ENCODE measurements around the gene CNPY1. TPM values are rescaled to one million over a fixed set of nuclear protein-coding genes. Genes with fewer than 3 reads are reported as not detected.
"Not testable (repeated sequence)": the region's sequence is repeated elsewhere in the genome, so short reads cannot be mapped to it uniquely, and the experiment has no call there.

The CNPY1 gene
- total RNA-seq, 5 donors from 2014 or later (not counting 1 experiment from before 2014, with no cell fraction given): not detected

DNA sequence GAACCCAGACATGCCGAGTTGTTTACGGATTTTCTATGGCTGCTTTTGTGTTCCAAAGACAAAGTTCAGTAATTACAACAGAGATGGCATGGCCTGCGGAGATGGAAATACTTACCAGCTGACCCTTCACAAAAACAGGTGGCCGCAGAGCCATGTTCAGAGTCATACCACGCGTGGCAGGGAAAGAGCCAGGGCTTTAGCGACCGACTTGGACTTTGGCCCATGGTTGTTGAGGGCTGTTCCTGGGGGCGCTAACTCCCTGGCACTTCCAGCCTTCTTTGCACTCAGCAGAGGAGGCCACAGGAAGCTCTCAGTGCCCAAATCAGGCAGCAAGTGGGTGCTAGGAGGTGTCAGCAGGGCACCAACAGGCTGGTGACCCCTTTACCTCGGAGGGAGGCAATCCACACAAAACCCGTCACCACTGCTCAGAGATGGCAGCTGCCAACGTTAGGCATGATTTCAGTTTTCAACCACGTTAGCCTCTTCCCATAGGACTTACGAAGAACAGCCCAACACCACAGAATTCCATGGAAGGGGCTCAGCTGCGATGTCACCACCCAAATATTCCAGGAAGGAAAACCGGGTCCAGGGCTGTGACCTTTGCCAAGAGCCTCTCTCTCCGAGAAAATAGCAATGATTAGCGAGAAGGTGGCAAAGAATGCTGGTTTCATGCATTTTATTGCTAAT is 21.4 kb upstream of the CNPY1 start:
- Mint-ChIP-seq H3K27me3 (peaks cover 7 to 8% of the 10 kb centered on the region in 2 donors), H3K36me3 (no peaks in the 10 kb centered on the region), H3K4me3 (no peak overlapping the region), H3K27ac (no peak overlapping the region), H3K9me3 (no peaks in the 10 kb centered on the region), H3K4me1 (no peaks in the 10 kb centered on the region)
- CTCF ChIA-PET: no interaction called here
- POLR2A ChIA-PET: no interaction called here
- no peak for ATAC-seq (replicated peaks in 1 of 4)
- Histone ChIP-seq H3K9me3 (no peaks in the 10 kb centered on the region), H3K4me1 (ENCODE audit: control insufficient read depth in 1 of 2, extremely low read depth in 1 of 2, insufficient read depth in 2 of 2, low read length in 2 of 2) (no peaks in the 10 kb centered on the region), H3K27me3 (replicated peaks in 1 of 2; ENCODE audit: control insufficient read depth in 2 of 2, extremely low read depth in 1 of 2, insufficient read depth in 2 of 2, low read length in 1 of 2) (peaks cover 0 to 8% of the 10 kb centered on the region in 2 experiments), H3K27ac (ENCODE audit: low read length) (no peak overlapping the region), H3K4me3 (ENCODE audit: control insufficient read depth in 1 of 2, extremely low read depth in 1 of 2, low read length in 1 of 2) (no peak overlapping the region), H3K36me3 (ENCODE audit: control insufficient read depth in 2 of 2, extremely low read depth in 1 of 2, insufficient read depth in 1 of 2, low read length in 1 of 2) (no peaks in the 10 kb centered on the region)
- no peak for DNase-seq
- WGBS (ENCODE audit: insufficient coverage): 91% methylated on average over 14 of the region's 18 CpGs

- Mint-ChIP-seq H3K27me3 (peaks cover 0 to 7% of the 10 kb centered on the region in 2 donors), H3K4me3 (no peak overlapping the region), H3K27ac (no peak overlapping the region), H3K36me3 (no peaks in the 10 kb centered on the region), H3K4me1 (no peaks in the 10 kb centered on the region), H3K9me3 (no peaks in the 10 kb centered on the region)
- Histone ChIP-seq H3K4me1 (ENCODE audit: control insufficient read depth in 1 of 2, extremely low read depth in 1 of 2, insufficient read depth in 2 of 2, low read length in 2 of 2) (no peaks in the 10 kb centered on the region), H3K27me3 (replicated peaks in 1 of 2; ENCODE audit: control insufficient read depth in 2 of 2, extremely low read depth in 1 of 2, insufficient read depth in 2 of 2, low read length in 1 of 2) (peaks cover 0 to 4% of the 10 kb centered on the region in 2 experiments), H3K9me3 (no peaks in the 10 kb centered on the region), H3K4me3 (ENCODE audit: control insufficient read depth in 1 of 2, extremely low read depth in 1 of 2, low read length in 1 of 2) (no peak overlapping the region), H3K36me3 (ENCODE audit: control insufficient read depth in 2 of 2, extremely low read depth in 1 of 2, insufficient read depth in 1 of 2, low read length in 1 of 2) (no peaks in the 10 kb centered on the region), H3K27ac (ENCODE audit: low read length) (no peak overlapping the region)
- no peak for DNase-seq
- WGBS (ENCODE audit: insufficient coverage): 90% methylated on average over 21 of the region's 31 CpGs
- ChIA-PET CTCF (no interaction called here), POLR2A (no interaction called here)
- ATAC-seq (replicated peaks in 1 of 4): no peak
Measured at GRCh38 chr7:155566011-155566836, 19.9 kb upstream of the CNPY1 start.

GRCh38 chr7:155565596-155565995 is 19.2 kb upstream of the CNPY1 start:
- DNase-seq (no peak), ATAC-seq (replicated peaks in 1 of 4) (no peak)
- Histone ChIP-seq H3K4me3 (ENCODE audit: control insufficient read depth in 1 of 2, extremely low read depth in 1 of 2, low read length in 1 of 2) (no peak overlapping the region), H3K27me3 (replicated peaks in 1 of 2; ENCODE audit: control insufficient read depth in 2 of 2, extremely low read depth in 1 of 2, insufficient read depth in 2 of 2, low read length in 1 of 2) (peaks cover 0 to 6% of the 10 kb centered on the region in 2 experiments), H3K4me1 (ENCODE audit: control insufficient read depth in 1 of 2, extremely low read depth in 1 of 2, insufficient read depth in 2 of 2, low read length in 2 of 2) (no peaks in the 10 kb centered on the region), H3K36me3 (ENCODE audit: control insufficient read depth in 2 of 2, extremely low read depth in 1 of 2, insufficient read depth in 1 of 2, low read length in 1 of 2) (no peaks in the 10 kb centered on the region), H3K27ac (ENCODE audit: low read length) (no peak overlapping the region), H3K9me3 (no peaks in the 10 kb centered on the region)
- Mint-ChIP-seq H3K36me3 (no peaks in the 10 kb centered on the region), H3K27me3 (peaks cover 0 to 9% of the 10 kb centered on the region in 2 donors), H3K4me1 (no peaks in the 10 kb centered on the region), H3K9me3 (no peaks in the 10 kb centered on the region), H3K27ac (no peak overlapping the region), H3K4me3 (no peak overlapping the region)
- CTCF ChIA-PET: no interaction called here
- POLR2A ChIA-PET: no interaction called here
- WGBS (ENCODE audit: insufficient coverage): 84% methylated on average over 5 of the region's 10 CpGs

DNA sequence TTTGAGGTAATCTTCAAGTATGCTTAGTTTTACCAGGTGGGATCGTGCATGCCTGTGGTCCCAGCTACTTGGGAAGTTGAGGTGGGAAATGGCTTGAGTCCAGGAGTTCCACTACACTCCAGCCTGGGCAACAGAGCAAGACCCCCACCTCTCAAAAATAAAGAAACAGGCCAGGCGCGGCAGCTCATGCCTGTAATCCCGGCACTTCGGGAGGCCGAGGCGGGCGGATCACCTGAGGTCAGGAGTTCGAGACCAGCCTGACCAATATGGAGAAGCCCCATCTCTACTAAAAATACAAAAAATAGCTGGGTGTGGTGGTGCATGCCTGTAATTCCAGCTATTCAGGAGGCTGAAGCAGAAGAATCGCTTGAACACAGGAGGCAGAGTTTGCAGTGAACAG is 16.6 kb upstream of the CNPY1 start:
- H3K4me1 ChIP-seq (ENCODE audit: control insufficient read depth in 1 of 2, extremely low read depth in 1 of 2, insufficient read depth in 2 of 2, low read length in 2 of 2); ATAC-seq (replicated peaks in 1 of 4); H3K27ac ChIP-seq (ENCODE audit: low read length); H3K4me1 Mint-ChIP-seq; DNase-seq; H3K9me3 Mint-ChIP-seq; H3K9me3 ChIP-seq; H3K36me3 ChIP-seq (ENCODE audit: control insufficient read depth in 2 of 2, extremely low read depth in 1 of 2, insufficient read depth in 1 of 2, low read length in 1 of 2); CTCF ChIA-PET; H3K36me3 Mint-ChIP-seq; H3K27ac Mint-ChIP-seq; H3K4me3 ChIP-seq (ENCODE audit: control insufficient read depth in 1 of 2, extremely low read depth in 1 of 2, low read length in 1 of 2); H3K4me3 Mint-ChIP-seq: not testable (repeated sequence)
- peaks cover 0 to 26% of the 10 kb centered on the region in 2 experiments for H3K27me3 ChIP-seq (replicated peaks in 1 of 2; ENCODE audit: control insufficient read depth in 2 of 2, extremely low read depth in 1 of 2, insufficient read depth in 2 of 2, low read length in 1 of 2)
- H3K27me3 Mint-ChIP-seq: peaks cover 6 to 16% of the 10 kb centered on the region in 2 donors
- POLR2A ChIA-PET: interaction anchor here in 1 of 2 donors (0.6 kb wide), 1 partner anchor 172 kb away, joined by 3 read pairs; no protein-coding TSS in a partner anchor
- WGBS (ENCODE audit: insufficient coverage): no CpG with 5 or more reads among the region's 10 CpGs

- no peaks in the 10 kb centered on the region for H3K36me3 ChIP-seq (ENCODE audit: control insufficient read depth in 2 of 2, extremely low read depth in 1 of 2, insufficient read depth in 1 of 2, low read length in 1 of 2)
- H3K27me3 Mint-ChIP-seq: peaks cover 6 to 16% of the 10 kb centered on the region in 2 donors
- no peaks in the 10 kb centered on the region for H3K9me3 Mint-ChIP-seq
- H3K27ac Mint-ChIP-seq: no peak overlapping the region
- no CpG with 5 or more reads among the region's 9 CpGs for WGBS (ENCODE audit: insufficient coverage)
- H3K4me1 Mint-ChIP-seq: no peaks in the 10 kb centered on the region
- ChIA-PET CTCF (no interaction called here), POLR2A (interaction anchor here in 1 of 2 donors (0.5 kb wide), 1 partner anchor 663 kb away, joined by 3 read pairs; no protein-coding TSS in a partner anchor)
- H3K27me3 ChIP-seq (replicated peaks in 1 of 2; ENCODE audit: control insufficient read depth in 2 of 2, extremely low read depth in 1 of 2, insufficient read depth in 2 of 2, low read length in 1 of 2): peaks cover 0 to 32% of the 10 kb centered on the region in 2 experiments
- H3K4me3 Mint-ChIP-seq: no peak overlapping the region
- no peaks in the 10 kb centered on the region for H3K9me3 ChIP-seq
- H3K36me3 Mint-ChIP-seq: no peaks in the 10 kb centered on the region
- ATAC-seq (replicated peaks in 1 of 4) (no peak), DNase-seq (no peak)
- H3K27ac ChIP-seq (ENCODE audit: low read length): no peak overlapping the region
- no peak overlapping the region for H3K4me3 ChIP-seq (ENCODE audit: control insufficient read depth in 1 of 2, extremely low read depth in 1 of 2, low read length in 1 of 2)
- no peaks in the 10 kb centered on the region for H3K4me1 ChIP-seq (ENCODE audit: control insufficient read depth in 1 of 2, extremely low read depth in 1 of 2, insufficient read depth in 2 of 2, low read length in 2 of 2)
Measured at GRCh38 chr7:155562106-155562505, 15.7 kb upstream of the CNPY1 start.

DNA sequence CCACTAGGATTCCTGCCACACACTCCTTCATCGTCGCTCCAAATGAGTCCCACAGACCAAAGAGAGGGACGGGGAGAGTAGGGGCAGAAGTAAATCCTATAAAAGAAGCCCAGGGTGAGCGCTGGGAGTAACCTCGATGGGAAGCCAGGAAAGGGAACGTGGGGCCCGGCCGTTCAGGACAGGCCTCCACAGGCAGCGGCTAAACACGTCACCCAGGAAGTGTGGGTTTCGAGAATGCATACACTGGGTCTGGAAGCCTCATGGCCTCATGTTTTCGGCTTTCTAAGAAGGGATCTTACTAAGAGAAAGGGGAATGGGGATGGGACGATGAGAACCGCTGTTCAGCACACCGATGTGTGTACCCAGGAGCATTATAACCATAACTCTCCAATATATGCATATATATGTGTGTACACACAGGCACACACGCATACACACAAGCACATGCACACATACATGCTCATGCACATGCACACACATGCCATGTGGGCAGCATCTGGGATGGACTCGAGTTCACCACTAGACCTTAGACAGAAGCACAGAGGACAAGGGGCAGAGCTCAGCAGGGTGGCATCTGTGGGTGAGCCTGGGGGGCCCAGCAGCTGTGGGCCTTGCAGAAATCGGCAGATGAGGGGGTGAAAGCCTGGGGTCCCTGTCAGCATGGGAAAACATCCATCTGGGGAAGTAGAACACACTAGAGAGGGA is 14.8 kb upstream of the CNPY1 start:
- Mint-ChIP-seq H3K4me1 (no peaks in the 10 kb centered on the region), H3K9me3 (no peaks in the 10 kb centered on the region), H3K36me3 (no peaks in the 10 kb centered on the region), H3K27ac (no peak overlapping the region), H3K27me3 (peaks cover 6 to 16% of the 10 kb centered on the region in 2 donors), H3K4me3 (no peak overlapping the region)
- Histone ChIP-seq H3K4me1 (ENCODE audit: control insufficient read depth in 1 of 2, extremely low read depth in 1 of 2, insufficient read depth in 2 of 2, low read length in 2 of 2) (no peaks in the 10 kb centered on the region), H3K27ac (ENCODE audit: low read length) (no peak overlapping the region), H3K36me3 (ENCODE audit: control insufficient read depth in 2 of 2, extremely low read depth in 1 of 2, insufficient read depth in 1 of 2, low read length in 1 of 2) (no peaks in the 10 kb centered on the region), H3K9me3 (no peaks in the 10 kb centered on the region), H3K4me3 (ENCODE audit: control insufficient read depth in 1 of 2, extremely low read depth in 1 of 2, low read length in 1 of 2) (no peak overlapping the region), H3K27me3 (replicated peaks in 1 of 2; ENCODE audit: control insufficient read depth in 2 of 2, extremely low read depth in 1 of 2, insufficient read depth in 2 of 2, low read length in 1 of 2) (peaks cover 0 to 34% of the 10 kb centered on the region in 2 experiments)
- ChIA-PET POLR2A (no interaction called here), CTCF (no interaction called here)
- ATAC-seq (replicated peaks in 1 of 4) (no peak), DNase-seq (no peak)
- 79% methylated on average over 14 of the region's 18 CpGs for WGBS (ENCODE audit: insufficient coverage)
